ENCODE measurements around the gene EIF4E1B. TPM values are rescaled to one million over a fixed set of nuclear protein-coding genes. Genes with fewer than 3 reads are reported as not detected.

EIF4E1B gene
- total RNA-seq, 4 donors from 2014 or later, result not detected

GRCh38 chr5:176675676-176676360 lies 45.3 kb downstream of the EIF4E1B start:
- H3K27me3 ChIP-seq, result peaks cover 0 to 57% of the 10 kb centered on the region in 2 donors

GRCh38 chr5:176676361-176676824 lies 45.9 kb downstream of the EIF4E1B start:
- WGBS, 2 donors, result 42 to 50% methylated on average over 10 of the region's 10 CpGs
- DNase-seq (ENCODE audit: low spot score in 2 of 2), result no peak

More at GRCh38 chr5:176675676-176676360, 45.3 kb downstream of the EIF4E1B start:
- H3K4me1 ChIP-seq, result peaks cover 0 to 9% (median 0%) of the 10 kb centered on the region in 4 donors
- DNase-seq (ENCODE audit: low spot score in 2 of 2), result no peak
- no peak for TF ChIP-seq POLR2A (IDR thresholded peaks at IDR 0.05)
- TF ChIP-seq CTCF (IDR thresholded peaks at IDR 0.05), result no peak
- TF ChIP-seq EP300 (IDR thresholded peaks at IDR 0.05), result no peak
- H3K27ac ChIP-seq, result no peak overlapping the region
- 65 to 72% methylated on average over 19 of the region's 19 CpGs for WGBS, 2 donors
- no peaks in the 10 kb centered on the region for H3K9me3 ChIP-seq
- H3K4me3 ChIP-seq, result no peak overlapping the region
- no peaks in the 10 kb centered on the region for H3K36me3 ChIP-seq

GRCh38 chr5:176677209-176677939 lies 46.9 kb downstream of the EIF4E1B start:
- Histone ChIP-seq H3K9me3 (no peaks in the 10 kb centered on the region), H3K36me3 (no peaks in the 10 kb centered on the region), H3K4me3 (no peak overlapping the region), H3K4me1 (peaks cover 0 to 9% (median 0%) of the 10 kb centered on the region in 4 donors), H3K27me3 (peaks cover 0 to 58% of the 10 kb centered on the region in 2 donors), H3K27ac (no peak overlapping the region)
- 74 to 78% methylated on average over 12 of the region's 12 CpGs for WGBS, 2 donors
- TF ChIP-seq EP300 (IDR thresholded peaks at IDR 0.05), result no peak
- no peak for TF ChIP-seq CTCF (IDR thresholded peaks at IDR 0.05)
- no peak for TF ChIP-seq POLR2A (IDR thresholded peaks at IDR 0.05)
- DNase-seq (ENCODE audit: low spot score in 2 of 2), result no peak

More at GRCh38 chr5:176676361-176676824, 45.9 kb downstream of the EIF4E1B start:
- Histone ChIP-seq H3K36me3 (no peaks in the 10 kb centered on the region), H3K27ac (no peak overlapping the region), H3K4me3 (no peak overlapping the region), H3K27me3 (peaks cover 0 to 58% of the 10 kb centered on the region in 2 donors), H3K9me3 (no peaks in the 10 kb centered on the region), H3K4me1 (peaks cover 0 to 9% (median 0%) of the 10 kb centered on the region in 4 donors)
- TF ChIP-seq CTCF (IDR thresholded peaks at IDR 0.05) (no peak), POLR2A (IDR thresholded peaks at IDR 0.05) (no peak), EP300 (IDR thresholded peaks at IDR 0.05) (no peak)

GRCh38 chr5:176678584-176678983 lies 48.1 kb downstream of the EIF4E1B start:
- H3K4me3 ChIP-seq, result no peak overlapping the region
- TF ChIP-seq CTCF (IDR thresholded peaks at IDR 0.05), result no peak
- peaks cover 0 to 50% of the 10 kb centered on the region in 2 donors for H3K27me3 ChIP-seq
- H3K4me1 ChIP-seq, result peaks cover 0 to 9% (median 0%) of the 10 kb centered on the region in 4 donors
- H3K27ac ChIP-seq, result no peak overlapping the region
- no peak for DNase-seq (ENCODE audit: low spot score in 2 of 2)
- 38 to 47% methylated on average over 5 of the region's 5 CpGs for WGBS, 2 donors
- H3K36me3 ChIP-seq, result no peaks in the 10 kb centered on the region
- no peaks in the 10 kb centered on the region for H3K9me3 ChIP-seq

All from tibial nerve (tissue), 4 donors.